GM06990 (cell line): ENCODE data around the gene NCEH1.
"Not testable (repeated sequence)": the region's sequence is repeated elsewhere in the genome, so short reads cannot be mapped to it uniquely, and the experiment has no call there.

ENCODE experiments used
- DNase-seq: peaks from one replicate; pipeline ENCODE4 v3.0.0-alpha.2; 2011; ENCODE audit not compliant: insufficient read length; ENCODE audit errors: extremely low read depth
- H3K27me3 ChIP-seq: replicated peaks from 2 replicates; pipeline ENCODE4 v1.6.0; 2011; ENCODE audit warnings: low read length; ENCODE audit not compliant: control insufficient read depth, insufficient read depth
- H3K36me3 ChIP-seq: 2 replicates; pipeline ENCODE4 v1.5.1; 2011; ENCODE audit warnings: low read length; ENCODE audit not compliant: control insufficient read depth, insufficient read depth
- H3K4me3 ChIP-seq: replicated peaks from 2 replicates; pipeline ENCODE4 v1.5.1; 2011; ENCODE audit warnings: low read depth, mild to moderate bottlenecking, control low read depth, low read length
- TF ChIP-seq, protein P1 (sequence below): IDR thresholded peaks from 2 replicates; pipeline ENCODE4 v1.5.1; 2011; ENCODE audit warnings: low read length, control low read depth, mild to moderate bottlenecking, inconsistent platforms; ENCODE audit not compliant: insufficient read depth, poor library complexity, severe bottlenecking

Gene NCEH1

DNA sequence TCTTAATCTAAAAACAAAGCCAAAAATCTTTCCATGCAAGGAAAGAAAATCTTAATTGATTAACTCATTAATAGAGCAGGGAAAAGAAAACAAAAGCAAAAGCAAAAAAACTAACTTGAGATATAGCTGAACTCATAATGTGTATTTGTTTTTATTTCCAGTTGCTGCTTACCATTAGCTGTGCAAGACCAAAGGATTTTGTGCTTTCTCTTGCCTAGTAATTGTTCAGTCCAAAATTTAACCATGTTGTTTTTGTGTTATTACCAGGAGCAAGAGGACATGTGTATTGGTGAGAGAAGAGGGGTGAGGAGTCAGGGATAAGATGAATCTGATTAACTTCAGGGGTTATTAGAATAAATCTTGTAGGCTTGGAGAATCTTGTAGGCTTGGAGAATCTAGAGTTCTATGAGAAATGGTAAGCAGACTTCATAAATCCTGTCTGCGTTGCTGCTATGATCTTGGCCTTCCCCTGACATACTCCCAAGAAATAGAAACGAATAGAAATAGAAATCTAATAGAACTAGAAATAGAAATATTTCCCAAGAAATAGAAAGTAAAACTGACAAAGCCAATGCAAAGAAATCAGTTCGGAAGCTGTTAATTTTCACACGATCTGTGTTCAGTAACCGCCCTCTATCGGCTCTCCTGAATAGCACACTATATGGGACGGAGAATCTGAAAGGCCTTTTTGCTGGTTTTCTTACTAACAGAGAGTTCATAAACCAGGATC lies 115.0 kb downstream of the NCEH1 start:
- Histone ChIP-seq H3K4me3 (peak overlapping the region; percentile 42), H3K36me3 (no peaks in the 10 kb centered on the region), H3K27me3 (no peaks in the 10 kb centered on the region)
- DNase-seq = peak; percentile 24
- TF ChIP-seq, protein P1, sequence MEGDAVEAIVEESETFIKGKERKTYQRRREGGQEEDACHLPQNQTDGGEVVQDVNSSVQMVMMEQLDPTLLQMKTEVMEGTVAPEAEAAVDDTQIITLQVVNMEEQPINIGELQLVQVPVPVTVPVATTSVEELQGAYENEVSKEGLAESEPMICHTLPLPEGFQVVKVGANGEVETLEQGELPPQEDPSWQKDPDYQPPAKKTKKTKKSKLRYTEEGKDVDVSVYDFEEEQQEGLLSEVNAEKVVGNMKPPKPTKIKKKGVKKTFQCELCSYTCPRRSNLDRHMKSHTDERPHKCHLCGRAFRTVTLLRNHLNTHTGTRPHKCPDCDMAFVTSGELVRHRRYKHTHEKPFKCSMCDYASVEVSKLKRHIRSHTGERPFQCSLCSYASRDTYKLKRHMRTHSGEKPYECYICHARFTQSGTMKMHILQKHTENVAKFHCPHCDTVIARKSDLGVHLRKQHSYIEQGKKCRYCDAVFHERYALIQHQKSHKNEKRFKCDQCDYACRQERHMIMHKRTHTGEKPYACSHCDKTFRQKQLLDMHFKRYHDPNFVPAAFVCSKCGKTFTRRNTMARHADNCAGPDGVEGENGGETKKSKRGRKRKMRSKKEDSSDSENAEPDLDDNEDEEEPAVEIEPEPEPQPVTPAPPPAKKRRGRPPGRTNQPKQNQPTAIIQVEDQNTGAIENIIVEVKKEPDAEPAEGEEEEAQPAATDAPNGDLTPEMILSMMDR = peak; percentile 84

DNA sequence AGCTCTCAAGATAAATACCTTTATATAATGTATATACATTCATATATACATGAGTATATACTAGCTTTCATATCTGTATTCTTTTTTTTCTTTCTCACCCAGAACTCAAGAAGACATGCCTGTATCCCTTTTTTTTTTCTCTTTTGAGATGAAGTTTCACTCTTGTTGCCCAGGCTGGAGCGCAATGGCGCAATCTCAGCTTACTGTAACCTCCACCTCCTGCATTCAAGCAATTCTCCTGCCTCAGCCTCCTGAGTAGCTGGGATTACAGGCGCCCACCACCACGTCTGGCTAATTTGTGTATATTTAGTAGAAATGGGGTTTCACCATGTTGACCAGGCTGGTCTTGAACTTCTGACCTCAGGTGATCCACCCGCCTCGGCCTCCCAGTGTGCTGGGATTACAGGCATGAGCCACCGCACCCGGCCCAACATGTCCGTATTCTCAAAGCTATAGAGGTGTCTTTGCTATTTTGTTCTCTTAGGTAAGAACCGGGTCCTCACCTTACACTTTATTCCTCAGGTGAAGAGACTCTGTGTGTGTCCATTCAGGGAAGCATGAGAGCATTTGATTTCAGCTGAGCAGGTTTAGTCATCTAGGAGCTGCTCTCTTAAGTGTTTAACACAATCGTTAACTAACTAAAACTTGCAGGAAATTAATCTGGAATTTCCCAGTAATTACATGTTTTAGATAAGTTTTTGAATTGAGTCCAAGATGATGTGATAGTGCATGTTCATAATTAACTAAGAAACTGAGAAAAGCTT lies 115.8 kb downstream of the NCEH1 start:
- H3K27me3 ChIP-seq = not testable (repeated sequence)

DNA sequence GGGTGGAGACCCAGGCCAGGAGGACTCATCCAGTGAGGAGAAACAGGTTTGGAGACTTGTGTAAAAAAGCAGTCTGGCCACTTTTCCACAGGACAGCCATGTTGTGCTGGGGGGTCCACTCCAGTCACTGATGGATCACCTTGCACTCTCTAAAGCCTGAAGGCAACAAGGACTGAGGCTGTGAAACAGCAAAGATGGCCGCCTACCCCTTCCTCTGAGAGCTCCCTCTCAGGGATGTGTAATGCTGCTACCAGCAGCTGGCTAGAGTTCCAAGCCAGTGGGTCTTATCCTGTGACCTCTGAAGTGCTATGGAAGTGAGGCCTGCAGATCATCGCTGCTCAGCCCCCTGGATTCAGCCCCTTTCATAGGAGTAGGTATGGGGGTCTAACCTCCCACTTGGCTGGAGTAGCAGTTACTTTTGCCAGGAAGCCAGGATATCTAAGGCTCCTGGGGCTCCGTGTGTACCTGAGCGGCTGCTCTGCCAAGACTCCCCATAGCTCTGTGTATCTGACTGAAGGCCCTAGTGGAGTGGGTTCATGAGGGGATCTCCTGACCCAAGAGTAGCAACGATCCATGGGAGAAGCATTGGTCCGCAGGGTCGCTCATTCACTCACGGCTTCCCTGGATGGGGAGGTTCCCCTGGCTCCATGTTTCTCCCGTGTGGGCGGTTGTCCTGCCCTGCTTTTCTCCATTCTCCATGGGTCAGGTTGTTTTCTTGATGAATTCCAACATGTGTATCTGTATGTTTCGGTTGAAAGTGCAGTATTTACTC lies 117.8 kb downstream of the NCEH1 start:
- Histone ChIP-seq H3K27me3 (no peaks in the 10 kb centered on the region), H3K36me3 (no peaks in the 10 kb centered on the region), H3K4me3 (no peak overlapping the region)
- TF ChIP-seq, protein P1 = no peak
- no peak for DNase-seq

More for the DNA sequence above, 115.8 kb downstream of the NCEH1 start:
- not testable (repeated sequence) for H3K4me3 ChIP-seq, H3K36me3 ChIP-seq
- peak; percentile 19 for DNase-seq

DNA sequence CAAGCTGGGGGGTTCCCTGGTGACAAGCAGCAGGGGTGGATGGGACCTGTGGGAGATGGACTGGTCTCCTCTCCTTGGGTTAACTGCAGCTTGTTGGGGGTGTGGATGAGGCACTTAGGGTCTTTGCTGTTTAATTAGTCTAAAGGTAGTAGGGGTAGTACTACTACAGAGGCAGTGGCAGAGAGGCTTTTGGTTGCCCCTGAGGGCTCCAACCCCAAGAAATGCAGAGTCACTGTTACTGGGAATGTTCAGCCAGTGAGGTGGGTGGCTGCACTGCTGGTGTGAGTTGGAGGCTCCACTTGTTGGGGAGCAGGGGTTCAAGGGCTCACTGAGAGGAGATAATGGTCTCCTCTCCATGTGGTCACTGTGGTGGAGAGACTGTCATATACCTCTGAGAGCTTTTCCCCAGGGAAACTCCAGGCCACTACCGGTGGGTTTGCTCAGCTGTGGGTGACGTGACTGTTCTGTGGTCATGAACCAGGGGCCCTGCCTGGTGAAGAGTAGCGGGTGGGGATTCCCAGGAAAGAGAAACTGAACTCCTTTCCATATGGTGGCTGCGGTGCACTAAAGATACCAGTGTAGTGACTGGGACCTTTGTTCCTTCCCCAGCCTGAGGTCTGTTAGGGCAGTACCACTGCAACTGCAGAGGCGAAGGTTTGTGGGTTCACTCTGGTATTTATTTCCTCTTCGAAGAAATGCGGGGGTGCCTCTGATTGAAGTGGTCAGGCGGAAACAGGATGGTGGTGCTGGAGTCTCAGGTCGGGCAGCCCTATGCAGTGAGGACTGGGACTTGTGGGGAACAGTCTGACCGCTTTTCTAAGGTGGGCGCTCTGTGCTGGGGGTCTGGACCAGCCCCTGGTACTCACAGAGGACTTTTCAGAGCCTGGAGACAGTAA lies 118.7 kb downstream of the NCEH1 start:
- TF ChIP-seq, protein P1 = no peak
- DNase-seq = peak; percentile 72
- Histone ChIP-seq H3K4me3 (no peak overlapping the region), H3K36me3 (no peaks in the 10 kb centered on the region), H3K27me3 (no peaks in the 10 kb centered on the region)

DNA sequence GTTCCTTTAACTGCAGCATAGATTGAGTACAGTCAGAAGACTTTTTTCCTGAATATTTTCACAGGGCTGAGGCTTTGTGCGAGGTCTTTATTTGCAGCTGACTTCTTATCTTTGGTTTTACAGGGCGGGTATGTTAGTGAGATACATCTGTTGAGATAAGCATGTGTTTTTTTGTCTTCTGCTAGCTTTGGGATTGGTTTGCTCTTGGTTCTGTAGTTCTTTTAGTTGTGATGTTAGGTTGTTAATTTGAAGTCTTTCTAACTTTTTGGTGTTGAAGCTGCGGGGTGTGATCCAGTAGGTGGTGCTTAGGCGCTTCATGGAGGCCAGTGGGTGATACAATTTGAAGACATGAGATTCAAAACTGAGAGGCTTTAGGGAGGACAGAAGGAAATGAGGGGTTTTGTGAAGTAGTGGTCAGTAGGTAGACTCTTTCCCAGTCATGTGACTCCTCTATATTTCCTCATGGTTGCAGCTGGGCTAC lies 119.7 kb downstream of the NCEH1 start:
- TF ChIP-seq, protein P1 = no peak
- H3K27me3 ChIP-seq = no peaks in the 10 kb centered on the region
- no peaks in the 10 kb centered on the region for H3K36me3 ChIP-seq
- no peak overlapping the region for H3K4me3 ChIP-seq
- DNase-seq = no peak
